HT1080 (cell line): Measurements from ENCODE around the gene BOK. TPM values are rescaled to one million over a fixed set of nuclear protein-coding genes. Genes with fewer than 3 reads are reported as not detected.

Experiments used
- DNase-seq: peaks from one replicate; pipeline ENCODE4 v3.0.0-alpha.2; 2015; ENCODE audit warnings: low read depth
- total RNA-seq: library from RNA; depleted of rRNA; stranded (reverse); fragments of >200 nt; shearing (Covaris generic); gene quantifications from 2 replicates; pipeline ENCODE4 v1.2.3, GENCODE V29; 2014

Gene BOK
- total RNA-seq, 1 experiment from 2014 or later: 21.6 TPM

DNA sequence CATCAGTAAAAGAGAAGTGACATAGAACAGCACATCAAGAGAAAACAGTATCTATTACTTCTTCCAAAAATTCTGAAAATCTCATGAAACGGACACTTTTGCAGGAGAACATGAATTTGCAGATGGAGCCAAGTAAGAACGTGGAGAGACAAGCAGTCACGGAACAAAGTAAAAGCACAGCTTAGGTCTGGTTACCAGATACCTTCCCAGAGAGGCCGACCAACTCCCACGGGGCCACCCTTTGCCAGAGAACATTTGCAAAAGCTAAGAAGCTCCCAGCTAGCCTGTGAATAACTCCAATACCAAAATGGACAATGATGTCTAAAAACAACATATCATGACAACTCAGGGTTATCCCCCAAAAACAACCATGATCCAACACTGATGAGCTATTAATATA lies 39.5 kb downstream of the BOK start:
- no peak for DNase-seq

DNA sequence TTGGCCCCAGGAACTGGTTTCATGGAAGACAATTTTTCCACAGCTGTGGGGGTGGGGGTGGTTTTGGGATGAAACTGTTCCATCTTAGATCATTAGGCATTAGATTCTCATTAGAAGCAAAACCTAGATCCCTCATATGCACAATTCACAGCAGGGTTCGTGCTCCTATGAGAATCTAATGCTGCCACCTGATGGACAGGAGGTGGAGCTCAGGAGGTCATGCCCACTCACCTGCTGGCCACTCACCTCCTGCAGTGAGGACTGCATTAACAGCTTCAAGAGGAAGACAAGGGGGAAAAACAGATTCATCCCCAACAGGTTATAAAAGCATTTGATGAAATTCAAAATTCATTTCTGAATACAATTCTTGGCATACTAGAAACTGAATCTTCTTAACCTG lies 39.9 kb downstream of the BOK start:
- no peak for DNase-seq

DNA sequence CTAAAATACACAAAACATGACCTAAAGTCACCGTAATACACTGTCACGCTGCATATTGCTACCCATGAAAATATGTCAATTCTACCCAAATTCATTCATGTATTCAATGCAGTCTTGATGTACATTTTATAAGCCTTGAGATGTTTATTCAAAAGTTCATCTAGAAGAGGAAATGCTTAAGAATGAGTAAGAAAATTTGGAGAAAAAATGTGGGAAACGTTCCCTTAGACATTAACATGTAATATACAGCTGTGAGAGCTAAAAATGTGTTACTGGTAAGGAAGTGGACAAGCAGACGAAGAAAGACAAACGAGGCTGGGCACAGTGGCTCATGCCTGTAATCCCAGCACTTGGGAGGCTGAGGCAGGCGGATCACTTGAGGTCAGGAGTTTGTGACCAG lies 41.1 kb downstream of the BOK start:
- no peak for DNase-seq

DNA sequence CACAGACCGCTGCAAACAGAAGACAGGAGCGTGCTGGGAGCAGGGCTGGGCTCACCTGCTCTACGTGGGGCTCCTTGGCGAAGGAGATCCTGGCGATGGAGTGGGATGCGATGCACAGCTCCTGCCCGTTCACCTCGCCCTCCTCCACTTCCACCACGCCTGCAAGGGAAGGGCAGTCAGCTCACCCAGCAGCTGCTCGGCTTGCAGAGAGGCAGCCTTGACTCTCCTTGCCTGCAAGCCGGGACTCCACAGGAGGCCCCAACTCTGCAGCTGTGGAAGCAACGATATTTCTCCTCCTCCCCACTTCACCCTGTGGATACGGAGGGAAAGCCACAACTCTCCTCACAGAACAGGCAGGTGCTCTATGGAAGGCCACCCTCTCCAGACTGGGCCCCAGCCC lies 43.3 kb downstream of the BOK start:
- DNase-seq: no peak

DNA sequence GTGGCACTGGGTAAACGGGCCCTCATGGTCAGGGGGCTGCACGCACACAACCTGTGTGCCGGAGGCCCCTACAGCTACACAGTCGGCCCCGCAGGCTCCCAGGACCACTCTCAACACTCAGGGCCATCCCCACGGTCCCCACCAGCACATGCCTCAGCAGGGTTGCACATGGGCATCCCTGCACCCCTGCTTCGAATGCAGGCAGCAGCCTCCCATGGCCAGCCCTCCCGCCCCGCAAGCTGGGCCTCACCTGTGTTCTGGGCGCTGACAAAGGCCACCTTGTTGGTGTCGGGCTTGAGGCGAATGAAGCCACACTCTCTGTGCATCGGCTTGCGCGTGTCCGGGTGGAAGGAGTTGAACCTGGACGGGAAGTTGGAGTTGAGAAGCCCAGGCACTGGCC lies 44.2 kb downstream of the BOK start:
- no peak for DNase-seq

DNA sequence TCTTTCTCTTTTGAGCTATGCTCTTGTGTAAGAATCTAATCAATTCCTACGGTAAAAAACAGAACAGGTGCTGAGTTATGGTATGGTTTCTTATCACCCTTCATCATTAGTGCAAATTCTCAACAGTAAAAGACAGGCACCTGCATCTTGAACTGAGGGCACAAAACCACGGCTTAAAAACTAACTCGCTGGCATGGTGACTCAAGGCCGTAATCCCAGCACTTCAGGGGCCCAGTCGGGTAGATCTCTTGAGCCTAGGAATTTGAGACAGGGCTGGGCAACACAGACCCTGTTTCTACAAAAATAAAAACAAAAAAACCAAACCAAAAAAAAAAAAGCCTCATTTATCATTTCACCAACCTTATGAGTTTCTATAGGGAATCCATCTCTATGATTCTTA lies 45.1 kb downstream of the BOK start:
- DNase-seq: no peak

DNA sequence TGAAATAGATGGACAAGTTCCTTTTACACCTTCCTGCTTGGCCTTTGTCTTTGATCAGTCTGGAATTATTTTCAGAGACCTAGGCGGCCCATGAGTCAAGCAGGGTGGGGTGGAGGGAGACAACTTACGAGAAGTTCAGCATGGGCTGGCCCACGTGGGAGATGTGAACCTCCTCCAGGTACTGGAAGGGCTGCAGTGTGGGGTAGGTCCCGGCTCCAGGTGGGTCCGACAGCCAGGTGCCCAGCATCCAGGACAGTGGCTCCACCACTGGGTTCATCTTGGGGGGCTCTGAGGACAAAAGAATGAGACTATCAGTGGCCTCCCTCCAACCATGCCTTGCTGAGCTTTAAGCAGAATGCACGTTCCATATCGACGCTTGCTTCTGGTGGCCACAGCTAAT lies 47.6 kb downstream of the BOK start:
- no peak for DNase-seq

DNA sequence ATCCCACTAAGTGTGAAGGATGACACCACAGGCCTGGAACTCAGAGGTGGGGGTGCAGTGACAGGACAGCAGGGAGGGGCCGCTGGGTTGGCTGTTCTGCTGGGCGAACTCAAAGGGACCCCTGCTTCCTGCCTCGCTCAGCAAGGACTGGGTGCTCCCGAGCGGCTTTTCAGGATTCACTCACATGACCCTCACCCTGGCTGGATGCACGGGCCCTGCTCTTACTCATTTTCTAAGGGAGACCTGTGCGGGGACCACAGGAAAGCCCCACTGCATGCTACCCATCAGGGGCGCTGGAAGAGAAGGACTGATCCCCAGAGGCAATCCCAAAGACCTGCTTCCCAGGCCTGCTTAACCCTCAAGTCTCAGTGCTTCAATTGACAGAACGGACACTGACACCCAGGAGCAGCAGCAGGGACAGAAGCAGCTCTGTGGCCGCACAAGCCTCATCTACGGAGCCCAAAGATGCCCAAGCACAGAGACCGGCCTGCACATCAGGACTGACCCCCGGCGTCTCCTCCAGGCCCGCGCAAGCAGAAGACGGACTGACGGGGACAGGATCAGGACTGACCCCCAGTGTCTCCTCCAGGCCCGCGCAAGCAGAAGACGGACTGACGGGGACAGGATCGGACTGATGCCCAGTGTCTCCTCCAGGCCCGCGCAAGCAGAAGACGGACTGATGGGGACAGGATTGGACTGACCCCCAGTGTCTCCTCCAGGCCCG lies 48.8 kb downstream of the BOK start:
- no peak for DNase-seq

DNA sequence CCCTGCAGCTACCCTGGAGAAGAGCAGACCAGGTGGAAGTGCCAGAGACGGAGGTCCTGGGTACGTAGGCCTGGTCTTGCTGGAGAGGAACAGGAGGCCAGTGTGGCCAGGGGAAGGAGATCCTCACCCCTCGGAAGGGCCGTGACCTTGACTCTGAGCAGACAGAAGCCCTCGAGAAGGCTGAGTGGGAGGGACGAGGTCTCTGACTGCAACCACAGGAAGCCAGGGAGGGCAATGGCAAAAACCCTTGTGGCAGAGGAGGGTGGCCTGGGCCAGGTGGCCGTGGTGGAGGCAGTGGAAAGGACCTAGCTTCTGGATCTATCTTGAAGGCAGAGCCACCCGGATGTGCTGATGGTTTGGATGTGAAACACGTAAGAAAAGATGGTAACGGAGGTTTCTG lies 50.3 kb downstream of the BOK start:
- no peak for DNase-seq

DNA sequence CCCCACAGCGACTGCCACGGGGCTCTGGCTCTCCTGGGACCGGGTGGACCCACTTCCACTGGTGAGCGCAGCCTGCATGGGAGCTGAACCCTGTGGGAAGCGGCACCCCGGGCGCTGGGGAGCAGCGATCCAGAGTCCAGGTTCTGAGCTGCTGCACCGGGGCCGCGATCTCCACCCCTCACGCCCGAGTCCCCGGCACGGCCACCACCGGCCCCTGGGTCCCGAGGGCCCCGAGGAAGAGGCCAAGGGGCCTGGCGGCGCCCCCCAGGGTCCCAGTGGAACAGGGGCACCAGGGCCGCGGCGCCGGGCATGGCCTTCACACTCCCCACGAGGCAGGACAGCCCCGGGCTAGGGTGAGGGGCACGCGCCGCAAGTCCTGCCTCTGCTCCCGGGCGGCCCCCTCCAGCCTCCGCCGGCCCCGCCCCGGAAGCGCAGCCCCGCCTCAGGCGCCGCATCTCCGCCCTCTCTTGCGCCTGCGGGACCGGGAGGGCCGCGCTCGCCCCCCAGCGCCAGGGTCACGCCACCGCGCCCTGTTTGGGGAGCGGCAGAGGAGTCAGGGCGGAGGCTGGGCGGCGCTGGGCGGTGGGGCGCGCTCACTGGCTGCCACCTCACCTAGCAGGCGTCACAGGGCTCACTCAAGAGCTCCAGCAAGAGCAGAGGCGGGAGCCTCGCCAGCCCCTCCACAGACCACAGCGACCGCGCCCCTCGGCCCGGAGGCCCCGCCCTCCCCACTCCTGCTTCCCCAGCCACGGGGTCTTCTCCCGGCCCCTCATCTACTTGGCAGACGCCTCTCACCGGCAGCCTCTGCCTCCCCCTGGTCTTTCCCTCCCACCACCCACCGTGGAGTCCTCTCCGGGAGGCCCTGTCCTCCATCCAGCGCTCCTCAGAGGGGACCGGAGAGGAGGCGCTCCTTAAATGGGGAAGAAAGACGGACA lies 51.6 kb downstream of the BOK start:
- DNase-seq: peak; percentile 91

DNA sequence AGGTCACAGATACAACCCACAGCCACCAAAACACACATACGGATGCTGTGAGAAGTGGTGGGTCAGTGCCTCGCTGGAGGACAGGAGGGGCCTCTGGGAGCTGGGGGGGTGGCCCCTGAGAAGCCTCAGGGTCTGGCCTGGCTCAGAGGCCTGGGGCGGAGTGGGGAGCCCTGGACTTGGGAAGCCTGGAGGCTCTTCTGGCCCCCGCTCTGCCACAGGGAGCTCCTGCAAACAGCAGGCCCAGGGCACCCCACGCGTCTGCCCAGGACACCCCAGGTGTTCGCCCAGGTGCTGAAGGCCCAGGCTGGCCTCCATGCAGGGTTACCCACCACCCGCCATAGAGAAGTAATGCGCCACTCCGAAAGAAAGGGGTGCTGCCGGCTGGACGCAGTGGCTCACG lies 52.5 kb downstream of the BOK start:
- no peak for DNase-seq

DNA sequence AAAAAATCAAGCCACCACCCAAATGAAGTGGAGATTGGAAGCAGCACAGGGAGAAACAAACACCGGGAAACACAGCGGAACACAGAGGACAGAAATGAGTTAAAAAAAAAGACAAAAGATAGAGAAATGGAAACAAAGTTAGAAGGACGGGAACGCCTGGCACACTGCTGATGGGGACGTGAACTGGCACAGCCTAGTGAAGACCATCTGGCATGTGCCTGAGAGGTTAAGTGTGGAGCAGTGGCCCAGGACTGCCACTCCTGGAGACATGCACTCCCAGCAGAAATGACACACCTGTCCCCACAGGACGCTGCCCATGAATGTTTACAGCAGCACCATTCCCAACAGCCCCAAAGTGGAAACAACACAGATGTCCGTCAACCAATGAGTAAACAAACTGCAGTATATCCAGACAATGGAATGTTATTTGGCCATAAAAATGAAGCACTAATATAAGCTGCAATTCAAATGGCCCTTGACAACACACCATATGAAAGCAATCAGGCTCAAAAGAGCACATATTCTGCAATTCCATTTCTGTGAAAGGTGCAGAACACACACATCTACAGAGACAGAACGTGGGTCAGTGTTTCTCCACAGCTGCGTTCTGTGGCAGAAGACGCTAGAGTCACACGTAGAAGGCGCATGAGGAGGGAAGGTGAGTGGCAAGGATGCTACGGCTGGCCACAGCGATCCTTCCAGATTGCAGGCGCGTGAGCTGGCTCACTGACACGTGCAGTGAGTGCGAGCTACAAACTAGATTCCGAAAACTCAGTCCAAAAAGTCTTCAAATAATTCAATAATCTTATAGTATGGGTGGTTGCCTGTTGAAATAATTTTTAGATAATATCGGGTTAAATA lies 53.8 kb downstream of the BOK start:
- DNase-seq: no peak

DNA sequence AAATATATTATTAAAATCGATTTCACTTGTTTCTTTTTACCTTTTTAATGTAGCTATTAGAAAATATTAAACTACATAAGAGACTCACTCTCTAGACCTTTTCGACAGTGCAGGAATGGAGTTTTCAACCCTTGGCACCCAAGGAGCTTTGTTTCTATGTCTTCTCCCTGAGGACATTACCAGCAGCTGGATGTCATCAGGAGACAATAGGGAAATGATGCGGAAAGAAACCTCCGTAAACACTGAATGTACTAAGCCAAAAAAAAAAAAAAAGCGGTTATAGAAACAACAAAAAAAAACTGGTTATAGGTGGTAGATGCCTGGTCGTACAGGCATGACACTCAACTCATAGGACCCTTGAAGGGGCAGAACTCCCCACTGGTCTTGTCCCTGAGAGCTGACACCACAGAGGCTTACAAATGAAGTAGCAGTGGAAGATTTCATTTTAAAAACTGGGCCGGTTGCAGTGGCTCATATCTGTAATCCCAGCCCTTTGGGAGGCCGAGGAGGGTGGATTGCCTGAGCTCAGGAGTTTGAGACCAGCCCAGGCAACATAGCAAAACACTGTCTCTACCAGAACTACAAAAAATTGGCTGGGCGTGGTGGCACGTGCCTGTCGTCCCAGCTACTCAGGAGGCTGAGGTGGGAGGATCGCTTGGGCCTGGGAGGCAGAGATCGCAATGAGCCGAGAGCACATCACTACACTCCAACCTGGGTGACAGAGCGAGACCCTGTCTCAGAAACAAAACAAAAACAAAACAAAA lies 54.7 kb downstream of the BOK start:
- DNase-seq: no peak

DNA sequence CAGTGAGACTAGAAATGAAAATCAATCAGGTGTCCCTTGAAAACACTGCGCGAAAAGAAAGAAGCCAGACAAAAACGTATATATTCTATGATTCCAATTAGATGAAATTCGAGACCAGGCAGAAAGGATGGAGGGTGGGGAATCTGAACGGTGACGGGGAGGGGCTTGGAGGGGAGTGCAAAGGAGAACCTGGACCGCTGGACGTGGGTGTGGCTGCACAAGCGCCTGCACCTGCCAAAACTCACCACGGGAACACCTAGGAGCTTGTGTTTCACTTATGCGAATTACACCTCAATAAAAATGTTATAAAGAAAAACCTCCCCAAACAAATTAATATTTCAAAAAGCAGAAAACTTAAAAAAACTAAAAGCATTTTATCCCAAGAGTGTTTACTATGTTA lies 56.5 kb downstream of the BOK start:
- no peak for DNase-seq

DNA sequence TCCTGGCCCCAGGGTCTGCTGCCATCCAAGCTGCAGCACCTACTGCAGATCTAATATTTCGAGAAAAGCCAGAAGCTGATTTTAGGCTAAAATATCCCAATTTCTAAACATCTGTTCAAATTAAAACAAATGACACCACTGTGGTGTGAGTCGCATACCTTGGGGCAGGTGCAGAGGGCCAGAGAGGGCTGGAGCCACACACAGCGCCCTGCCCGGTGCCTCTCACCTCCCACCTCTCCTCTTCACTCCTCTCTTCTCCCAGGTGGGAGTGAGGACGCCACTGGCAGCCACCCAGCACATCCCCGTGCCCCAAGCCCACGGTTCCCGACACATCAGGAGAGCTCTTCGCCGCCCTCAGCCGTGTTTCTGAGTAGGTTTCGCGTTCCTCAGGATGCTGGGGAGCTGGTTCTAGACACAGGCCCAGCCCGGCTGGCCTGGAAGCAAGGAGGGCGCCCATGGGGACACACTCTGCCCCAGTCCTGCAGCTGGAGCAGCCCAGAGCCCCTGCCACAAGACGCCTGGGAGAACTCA lies 57.0 kb downstream of the BOK start:
- DNase-seq: no peak

DNA sequence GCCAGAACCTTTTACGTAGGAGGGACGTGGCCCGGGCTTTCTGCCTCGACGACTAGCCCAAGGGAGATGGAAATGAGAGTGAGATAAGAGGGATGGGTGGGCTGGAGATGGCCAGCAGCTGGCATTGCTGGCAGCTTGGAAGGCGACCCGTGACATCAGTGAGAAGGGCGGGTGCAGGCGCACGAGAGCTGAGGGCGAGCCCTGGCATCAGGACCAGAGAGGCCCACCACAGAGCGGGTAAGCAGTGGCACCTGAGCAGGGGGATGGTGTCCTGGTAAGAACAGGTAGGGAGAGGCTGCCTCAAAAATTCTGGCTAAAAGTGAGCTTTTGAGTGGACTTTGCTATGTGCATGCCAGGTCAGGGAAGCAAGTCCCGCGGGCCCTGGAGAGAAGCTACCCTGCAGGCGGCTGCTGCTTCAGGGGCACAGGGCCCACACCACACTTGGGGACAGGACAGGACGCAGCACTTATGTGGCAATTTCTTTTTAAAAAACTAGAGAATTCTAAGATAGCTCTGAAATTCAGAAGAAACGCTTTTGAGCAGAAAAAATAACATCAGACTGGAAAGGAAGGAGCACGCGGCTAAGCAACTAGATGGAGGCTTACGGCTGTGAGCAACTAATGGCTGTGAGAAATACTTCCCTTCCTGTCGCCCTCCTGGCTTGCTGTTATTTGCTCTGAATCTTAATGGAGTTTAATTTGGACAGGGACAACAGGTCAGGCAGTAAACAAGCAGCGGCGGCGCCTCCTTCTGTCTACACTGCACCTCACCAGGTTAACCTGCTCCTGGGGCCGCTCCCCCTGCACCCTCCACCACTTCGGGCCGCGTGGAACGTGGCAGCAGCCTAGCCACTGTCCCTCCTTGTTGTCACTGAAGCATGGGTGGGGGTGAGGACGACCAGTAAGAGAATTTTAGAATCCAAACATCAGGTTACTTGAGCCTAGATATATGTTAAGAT lies 57.9 kb downstream of the BOK start:
- no peak for DNase-seq

DNA sequence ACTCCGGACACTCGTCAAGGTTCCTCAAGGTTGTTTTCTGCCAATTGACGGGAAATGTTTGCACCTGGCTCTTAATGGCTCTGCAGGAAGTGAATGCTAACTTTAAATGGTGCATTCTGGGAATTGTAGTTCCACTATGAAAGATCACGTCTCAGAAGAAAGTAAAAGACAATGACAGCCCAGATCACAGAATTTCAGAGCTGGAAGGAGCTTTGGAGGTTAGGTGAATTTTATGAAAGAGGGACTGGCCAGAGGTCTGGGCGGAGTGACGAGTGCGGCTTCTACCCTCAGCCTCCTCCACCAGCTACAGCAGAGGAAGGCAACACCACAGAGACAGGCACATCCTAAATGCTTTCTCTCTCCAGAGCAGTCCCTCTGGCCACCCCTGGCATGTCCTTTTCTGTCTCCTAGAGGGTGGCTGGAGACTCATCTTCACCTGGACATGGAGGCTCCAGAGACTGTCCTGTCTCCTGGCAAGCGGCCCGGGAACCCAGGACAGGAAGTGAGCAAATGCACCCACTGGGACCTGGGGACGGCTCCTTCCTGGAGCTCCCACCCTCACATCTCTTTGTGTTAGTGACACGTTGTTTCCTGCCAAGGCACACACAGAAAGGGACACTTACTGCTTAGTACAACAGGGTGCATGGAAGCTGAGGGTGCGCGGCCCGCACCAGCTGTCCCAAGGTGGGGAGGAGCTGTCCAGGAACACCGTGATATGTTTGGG lies 59.0 kb downstream of the BOK start:
- no peak for DNase-seq

DNA sequence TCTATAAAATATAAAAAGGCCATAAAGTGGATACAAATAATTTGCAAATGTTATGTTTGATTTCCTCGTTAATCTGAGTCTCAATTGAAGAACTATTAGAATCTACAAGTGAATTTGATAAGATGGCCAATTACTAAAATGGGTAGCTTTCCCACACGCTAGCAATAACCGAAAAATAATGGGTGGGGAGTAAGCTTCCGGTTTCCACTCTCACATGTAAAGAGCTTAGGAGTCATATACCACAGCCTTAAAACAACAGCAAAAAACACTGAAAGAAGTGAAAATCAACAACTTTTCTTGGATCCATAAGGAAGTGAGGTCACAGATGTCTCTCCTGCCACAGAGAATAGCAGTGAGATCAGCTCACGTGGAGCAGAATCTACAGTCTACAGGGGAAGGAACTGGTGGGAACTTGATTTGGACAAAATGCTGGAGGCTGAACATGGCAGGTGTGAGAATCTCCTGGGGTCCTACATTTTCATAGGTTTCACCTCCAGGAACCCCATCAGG lies 59.8 kb downstream of the BOK start:
- DNase-seq: no peak

DNA sequence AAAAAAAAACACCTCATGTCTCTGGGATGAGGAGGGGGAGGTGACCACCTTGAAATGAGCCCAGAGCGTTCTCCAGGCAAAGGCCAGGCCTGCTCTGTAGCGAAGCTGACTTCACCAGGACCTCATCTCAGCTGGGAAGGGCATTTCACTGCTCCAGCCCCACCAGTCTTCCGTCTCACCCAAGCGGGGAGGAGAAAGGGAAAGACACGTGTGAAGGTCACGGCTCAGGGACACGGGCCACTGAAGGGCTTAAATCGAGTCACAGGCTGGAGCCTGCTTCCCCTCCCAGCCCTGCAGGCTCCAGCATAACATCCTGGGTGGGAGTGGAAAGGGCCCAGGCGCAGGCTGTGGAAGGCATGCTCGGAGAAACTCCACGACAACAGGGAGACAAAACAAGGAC lies 60.3 kb downstream of the BOK start:
- DNase-seq: no peak
